Activated naive CD4-positive, alpha-beta T cell treated with anti-CD3 and anti-CD28 coated beads, Interleukin-2, amount 50 U/mL, for 16 hours (primary cell): ENCODE measurements around the gene VPS13D.

Source experiments
- DNase-seq: peaks from one replicate; pipeline ENCODE4 v3.0.0-alpha.2; 2020

VPS13D gene

DNA sequence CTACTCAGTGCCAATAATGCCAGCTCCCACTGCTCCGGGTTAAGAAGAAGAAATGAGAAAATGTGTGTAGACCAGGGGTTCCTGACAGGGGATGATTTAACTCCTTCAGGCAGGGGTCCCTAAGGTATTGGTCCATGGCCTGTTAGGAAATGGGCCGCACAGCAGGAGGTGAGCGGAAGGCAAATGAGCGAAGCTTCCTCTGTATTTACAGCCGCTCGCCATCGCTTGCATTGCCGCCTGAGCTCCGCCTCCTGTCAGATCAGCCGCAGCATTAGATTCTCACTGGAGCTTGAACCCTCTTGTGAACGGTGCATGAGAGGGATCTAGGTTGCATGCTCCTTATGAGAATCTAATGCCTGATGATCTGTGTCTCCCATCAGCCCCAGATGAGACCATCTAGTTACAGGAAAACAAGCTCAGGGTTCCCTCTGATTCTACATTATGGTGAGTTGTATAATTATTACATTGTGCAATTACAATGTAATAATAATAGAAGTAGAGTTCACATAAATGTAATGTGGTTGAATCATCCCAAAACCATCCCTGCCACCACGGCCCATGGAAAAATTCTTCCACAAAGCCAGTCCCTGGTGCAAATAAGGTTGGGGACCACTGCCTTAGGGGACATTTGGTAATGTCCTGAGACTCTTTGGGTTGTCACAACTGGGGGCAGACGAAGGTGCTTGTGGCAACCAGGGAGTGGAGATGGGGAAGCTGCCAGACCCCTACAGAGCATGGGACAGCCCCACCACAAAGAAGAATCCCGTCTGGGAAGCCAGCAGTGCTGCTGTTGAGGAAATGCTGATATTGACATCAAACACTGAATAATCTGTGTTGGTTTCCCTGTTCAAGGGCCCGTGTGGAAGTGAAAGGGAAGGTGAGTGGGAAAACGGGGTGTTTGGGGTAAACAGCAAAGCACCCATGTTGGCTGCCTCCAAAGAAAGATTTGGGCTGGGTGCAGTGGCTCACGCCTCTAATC, 327.4 kb downstream of the VPS13D start:
- no peak for DNase-seq

- DNase-seq: no peak
Measured at GRCh38 chr1:12561121-12561520, 331.3 kb downstream of the VPS13D start.
